Measurements from ENCODE around the gene GTF2H3.

- no peak for TF ChIP-seq IRF3 (IDR thresholded peaks at IDR 0.05)
- no peak for TF ChIP-seq TAF1 (IDR thresholded peaks at IDR 0.05; ENCODE audit: borderline replicate concordance, low read depth, low read length)
- no peak for TF ChIP-seq ZBTB33 (IDR thresholded peaks at IDR 0.05)
- no peak for TF ChIP-seq POLR2AphosphoS5 (IDR thresholded peaks at IDR 0.05; ENCODE audit: low read length)
- TF ChIP-seq IRF5 (IDR thresholded peaks at IDR 0.05; ENCODE audit: borderline replicate concordance), result no peak
- no peak for TF ChIP-seq KAT2A (conservative IDR thresholded peaks at IDR 0.05; ENCODE audit: control insufficient read depth, low read depth, low read length)
- TF ChIP-seq CTCF (IDR thresholded peaks at IDR 0.05 in 2 of 3, conservative IDR thresholded peaks at IDR 0.05 in 1 of 3; ENCODE audit: control insufficient read depth in 2 of 3, extremely low read depth in 1 of 3, insufficient read depth in 1 of 3, low read depth in 3 of 3, low read length in 3 of 3), result no peak
- no peak for TF ChIP-seq CUX1 (IDR thresholded peaks at IDR 0.05; ENCODE audit: insufficient replicate concordance, low read depth, low read length)
- TF ChIP-seq NR2C2 (IDR thresholded peaks at IDR 0.05; ENCODE audit: borderline replicate concordance, control insufficient read depth, insufficient read length, low read depth), result no peak
Observed at GRCh38 chr12:123599721-123600120, 33.9 kb upstream of the GTF2H3 start.
